Naive B cell (primary cell): Measurements from ENCODE around the gene NOL8. TPM values are rescaled to one million over a fixed set of nuclear protein-coding genes. Genes with fewer than 3 reads are reported as not detected.
A peak's percentile ranks its signal among the peaks of the same experiment; 100 is the strongest.

Experiments used
- ATAC-seq, 2 donors: fragments of 150-1000 bp; cut with Tn5 transposase; 2 replicates each; pipeline ENCODE4 v1.10.0; 2021; ENCODE audit warnings: low read depth in 2 of 2, mild to moderate bottlenecking in 2 of 2, moderate library complexity in 2 of 2
- DNase-seq: peaks from one replicate; pipeline ENCODE4 v3.0.0; 2022
- H3K27ac Mint-ChIP-seq, 6 donors: one replicate each; pipeline ENCODE4 v1.8.0; 2020 to 2022; ENCODE audit warnings: mild to moderate bottlenecking in 6 of 6, mixed read lengths in 6 of 6, moderate library complexity in 5 of 6, inconsistent platforms in 2 of 6
- H3K27me3 Mint-ChIP-seq, 3 donors: one replicate each; pipeline ENCODE4 v1.8.0; 2021 to 2022; ENCODE audit warnings: mixed read lengths in 3 of 3, mild to moderate bottlenecking in 1 of 3
- H3K36me3 Mint-ChIP-seq, 2 donors: one replicate each; pipeline ENCODE4 v1.8.0; 2020 to 2022; ENCODE audit warnings: mixed read lengths in 2 of 2, inconsistent platforms in 1 of 2, mild to moderate bottlenecking in 1 of 2
- H3K4me1 Mint-ChIP-seq, 3 donors: one replicate each; pipeline ENCODE4 v1.8.0; 2020 to 2022; ENCODE audit warnings: mixed read lengths in 3 of 3, inconsistent platforms in 1 of 3, mild to moderate bottlenecking in 1 of 3, moderate library complexity in 1 of 3
- H3K4me3 Mint-ChIP-seq, 8 donors: one replicate each; pipeline ENCODE4 v1.8.0; 2020 to 2022; ENCODE audit warnings: mild to moderate bottlenecking in 8 of 8, mixed read lengths in 8 of 8, moderate library complexity in 8 of 8, inconsistent platforms in 2 of 8
- H3K9me3 Mint-ChIP-seq, 7 donors: one replicate each; pipeline ENCODE4 v1.8.0; 2020 to 2022; ENCODE audit warnings: mixed read lengths in 7 of 7, mild to moderate bottlenecking in 5 of 7, inconsistent platforms in 2 of 7, moderate library complexity in 1 of 7
- polyA plus RNA-seq, 6 donors: library from polyadenylated mRNA; unstranded; fragments of 300-500 nt; fragmentation: Illumina TruSeq; gene quantifications; one replicate each; pipeline ENCODE4 v1.2.3, GENCODE V29; 2021; ENCODE audit warnings: low read depth in 6 of 6

Gene NOL8
- polyA plus RNA-seq, 6 donors from 2014 or later: 18.6 to 37.0 (median 26.9) TPM

- H3K4me3 Mint-ChIP-seq: no peak overlapping the region
- H3K36me3 Mint-ChIP-seq: peaks cover 0 to 8% of the 10 kb centered on the region in 2 donors
- no peaks in the 10 kb centered on the region for H3K4me1 Mint-ChIP-seq
- no peak for DNase-seq
- no peaks in the 10 kb centered on the region for H3K9me3 Mint-ChIP-seq
- no peaks in the 10 kb centered on the region for H3K27me3 Mint-ChIP-seq
- no peak overlapping the region for H3K27ac Mint-ChIP-seq
- no peak for ATAC-seq
These were observed 7.6 kb upstream of the NOL8 start for GRCh38 chr9:92332577-92333281.

DNA sequence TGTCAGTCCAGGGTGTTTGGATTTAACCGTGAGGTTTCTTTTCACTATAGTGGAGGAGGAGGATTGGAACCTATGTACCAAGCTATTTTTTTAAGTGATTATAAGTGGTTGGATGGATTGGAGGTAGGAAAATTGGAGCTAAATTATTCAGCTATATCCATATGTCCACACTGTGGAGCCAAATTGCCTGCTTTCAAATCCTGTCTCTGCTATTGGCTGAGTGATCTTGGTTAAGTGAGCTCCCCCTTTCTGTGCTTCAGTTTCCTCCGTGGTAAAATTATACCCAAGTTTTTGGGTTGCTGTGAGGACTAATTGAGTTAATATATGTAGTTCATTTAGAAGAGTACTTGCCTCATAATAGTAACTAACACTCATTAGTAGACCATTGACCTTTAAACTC is 3.1 kb upstream of the NOL8 start:
- Mint-ChIP-seq H3K36me3 (peaks cover 0 to 5% of the 10 kb centered on the region in 2 donors), H3K27me3 (no peaks in the 10 kb centered on the region), H3K9me3 (no peaks in the 10 kb centered on the region), H3K4me1 (peaks cover 25 to 37% (median 31%) of the 10 kb centered on the region in 3 donors), H3K4me3 (peak overlapping the region in 1 of 8 donors; percentile 68), H3K27ac (no peak overlapping the region)
- ATAC-seq (no peak), DNase-seq (no peak)

- DNase-seq (no peak), ATAC-seq (no peak)
- Mint-ChIP-seq H3K27me3 (no peaks in the 10 kb centered on the region), H3K36me3 (no peaks in the 10 kb centered on the region), H3K4me3 (peak overlapping the region in 6 of 8 donors; percentile 21 to 100 (median 96)), H3K9me3 (no peaks in the 10 kb centered on the region), H3K4me1 (peaks cover 25 to 37% (median 31%) of the 10 kb centered on the region in 3 donors), H3K27ac (peak overlapping the region in 1 of 6 donors; percentile 18)
These were observed 2.2 kb upstream of the NOL8 start for GRCh38 chr9:92327283-92327850.

GRCh38 chr9:92325991-92326500 is 896 bp upstream of the NOL8 start:
- no peak for DNase-seq
- H3K27me3 Mint-ChIP-seq: no peaks in the 10 kb centered on the region

GRCh38 chr9:92324889-92325268 is 271 bp downstream of the NOL8 start:
- DNase-seq: no peak
- Mint-ChIP-seq H3K4me3 (peak overlapping the region; percentile 94 to 100 (median 99)), H3K27ac (peak overlapping the region; percentile 98 to 100 (median 99)), H3K27me3 (no peaks in the 10 kb centered on the region), H3K9me3 (no peaks in the 10 kb centered on the region), H3K36me3 (peaks cover 0 to 5% of the 10 kb centered on the region in 2 donors), H3K4me1 (peaks cover 28 to 37% (median 31%) of the 10 kb centered on the region in 3 donors)
- ATAC-seq: peak; percentile 7 to 11

More at GRCh38 chr9:92325991-92326500, 896 bp upstream of the NOL8 start:
- Mint-ChIP-seq H3K36me3 (no peaks in the 10 kb centered on the region), H3K4me1 (peaks cover 25 to 37% (median 31%) of the 10 kb centered on the region in 3 donors), H3K9me3 (no peaks in the 10 kb centered on the region), H3K4me3 (peak overlapping the region; percentile 94 to 100 (median 99)), H3K27ac (peak overlapping the region; percentile 98 to 100 (median 99))
- ATAC-seq: no peak

DNA sequence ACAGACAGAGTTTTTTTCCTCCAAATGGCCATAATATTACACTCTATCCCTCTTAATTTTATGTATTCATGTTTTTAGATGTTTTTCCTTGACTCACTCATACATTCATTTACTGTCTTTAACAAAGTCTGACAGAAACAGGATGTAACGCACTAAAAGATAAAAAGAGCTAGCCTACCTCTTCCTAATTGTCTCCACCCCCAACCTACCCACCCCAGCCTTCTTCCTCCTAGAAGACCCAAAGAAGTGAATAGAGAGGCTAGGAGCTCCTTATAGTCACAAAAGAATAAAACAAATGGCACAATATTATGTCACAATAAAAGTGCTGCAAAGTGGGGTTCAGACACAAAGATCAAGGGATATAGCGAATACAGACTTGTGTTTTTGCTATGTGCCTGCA is 719 bp downstream of the NOL8 start:
- DNase-seq (no peak), ATAC-seq (no peak)
- Mint-ChIP-seq H3K27me3 (no peaks in the 10 kb centered on the region), H3K4me3 (peak overlapping the region; percentile 94 to 100 (median 99)), H3K27ac (peak overlapping the region; percentile 98 to 100 (median 99)), H3K9me3 (no peaks in the 10 kb centered on the region), H3K4me1 (peaks cover 30 to 37% (median 31%) of the 10 kb centered on the region in 3 donors), H3K36me3 (peaks cover 0 to 10% of the 10 kb centered on the region in 2 donors)

DNA sequence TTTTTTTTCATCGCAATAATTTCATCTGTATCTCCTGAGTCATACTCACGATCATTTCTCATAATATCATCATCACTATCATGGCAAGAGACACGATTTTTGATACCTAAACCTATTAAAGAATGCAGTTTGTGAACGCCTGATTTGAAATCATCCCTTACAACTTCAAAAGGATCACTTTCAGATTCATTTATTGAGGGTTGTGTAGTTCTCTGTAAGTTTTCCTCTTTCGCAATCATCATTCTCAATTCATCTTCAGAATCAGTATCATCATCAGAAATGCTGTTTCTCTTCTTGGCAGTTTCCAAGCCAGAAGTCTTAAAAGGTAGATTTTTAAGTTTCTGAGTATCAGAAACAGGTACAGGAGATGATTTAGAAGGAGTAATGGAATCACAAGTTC is 9.7 kb downstream of the NOL8 start:
- ATAC-seq (no peak), DNase-seq (no peak)
- peaks cover 19 to 20% (median 19%) of the 10 kb centered on the region in 3 donors for H3K4me1 Mint-ChIP-seq
- peaks cover 29 to 38% of the 10 kb centered on the region in 2 donors for H3K36me3 Mint-ChIP-seq
- H3K27me3 Mint-ChIP-seq: no peaks in the 10 kb centered on the region
- H3K27ac Mint-ChIP-seq: peak overlapping the region in 1 of 6 donors; percentile 15
- H3K4me3 Mint-ChIP-seq: no peak overlapping the region
- H3K9me3 Mint-ChIP-seq: no peaks in the 10 kb centered on the region

GRCh38 chr9:92313624-92314012 is 11.5 kb downstream of the NOL8 start:
- Mint-ChIP-seq H3K27ac (peak overlapping the region in 4 of 6 donors; percentile 0 to 86 (median 48)), H3K27me3 (no peaks in the 10 kb centered on the region), H3K36me3 (peaks cover 34 to 39% of the 10 kb centered on the region in 2 donors), H3K4me1 (peaks cover 18 to 20% (median 19%) of the 10 kb centered on the region in 3 donors), H3K9me3 (no peaks in the 10 kb centered on the region), H3K4me3 (no peak overlapping the region)
- no peak for DNase-seq
- ATAC-seq: no peak

DNA sequence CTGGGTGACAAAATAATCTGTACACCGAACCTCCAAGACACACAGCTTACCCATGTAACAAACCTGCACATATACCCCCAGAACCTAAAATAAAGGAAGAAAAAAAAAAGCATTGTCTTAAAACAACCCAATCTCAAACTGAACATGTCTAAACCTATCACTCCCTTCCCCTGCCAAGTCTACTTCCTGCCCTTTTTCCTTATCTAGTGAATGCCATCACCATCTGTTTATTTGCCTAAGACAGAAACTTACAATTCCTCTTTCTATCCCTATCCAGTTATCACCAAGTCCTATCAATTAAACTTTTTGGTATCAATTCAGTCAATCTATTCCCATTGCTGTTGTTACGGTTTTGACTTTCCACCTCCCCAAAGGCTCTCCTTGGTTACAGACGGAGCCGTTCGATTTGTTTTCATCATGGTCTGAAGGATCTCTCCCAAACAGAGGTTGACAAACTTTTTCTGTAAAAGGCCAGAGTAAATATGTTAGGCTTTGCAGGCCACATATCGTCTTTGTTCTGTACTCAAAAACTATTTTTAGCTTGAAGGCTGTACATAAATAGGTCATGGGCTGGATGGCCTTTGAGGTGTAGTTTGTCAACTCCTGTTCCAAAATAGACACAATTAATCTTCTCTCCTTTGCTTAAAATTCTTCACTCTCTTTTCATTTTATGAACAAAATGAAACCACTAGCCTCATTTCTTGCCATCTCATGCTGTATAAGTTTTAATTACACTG is 12.1 kb downstream of the NOL8 start:
- Mint-ChIP-seq H3K36me3 (peaks cover 30 to 41% of the 10 kb centered on the region in 2 donors), H3K9me3 (no peaks in the 10 kb centered on the region), H3K4me3 (no peak overlapping the region), H3K4me1 (peaks cover 18 to 20% (median 19%) of the 10 kb centered on the region in 3 donors), H3K27ac (peak overlapping the region; percentile 0 to 86 (median 33)), H3K27me3 (no peaks in the 10 kb centered on the region)
- ATAC-seq (no peak), DNase-seq (no peak)

- Mint-ChIP-seq H3K27me3 (no peaks in the 10 kb centered on the region), H3K9me3 (no peaks in the 10 kb centered on the region), H3K4me1 (peaks cover 18 to 20% (median 19%) of the 10 kb centered on the region in 3 donors), H3K36me3 (peaks cover 33 to 37% of the 10 kb centered on the region in 2 donors), H3K27ac (no peak overlapping the region), H3K4me3 (no peak overlapping the region)
- no peak for DNase-seq
- ATAC-seq: no peak
These were observed 14.6 kb downstream of the NOL8 start for GRCh38 chr9:92310562-92310961.

- no peak overlapping the region for H3K4me3 Mint-ChIP-seq
- peaks cover 24 to 46% of the 10 kb centered on the region in 2 donors for H3K36me3 Mint-ChIP-seq
- H3K27me3 Mint-ChIP-seq: no peaks in the 10 kb centered on the region
- peaks cover 14 to 20% (median 19%) of the 10 kb centered on the region in 3 donors for H3K4me1 Mint-ChIP-seq
- DNase-seq (no peak), ATAC-seq (no peak)
- no peak overlapping the region for H3K27ac Mint-ChIP-seq
- no peaks in the 10 kb centered on the region for H3K9me3 Mint-ChIP-seq
These were observed 16.3 kb downstream of the NOL8 start for GRCh38 chr9:92308893-92309292.

- DNase-seq (no peak), ATAC-seq (no peak)
- no peak overlapping the region for H3K4me3 Mint-ChIP-seq
- no peaks in the 10 kb centered on the region for H3K27me3 Mint-ChIP-seq
- peaks cover 5 to 24% (median 21%) of the 10 kb centered on the region in 3 donors for H3K4me1 Mint-ChIP-seq
- H3K27ac Mint-ChIP-seq: peak overlapping the region in 2 of 6 donors; percentile 12 to 26
- H3K36me3 Mint-ChIP-seq: peaks cover 23 to 29% of the 10 kb centered on the region in 2 donors
- H3K9me3 Mint-ChIP-seq: peaks cover 0 to 3% (median 0%) of the 10 kb centered on the region in 7 donors
These were observed 24.2 kb downstream of the NOL8 start for GRCh38 chr9:92300936-92301335.

GRCh38 chr9:92299116-92299515 is 26.0 kb downstream of the NOL8 start:
- DNase-seq: peak; percentile 12
- peak overlapping the region in 7 of 8 donors; percentile 16 to 75 (median 53) for H3K4me3 Mint-ChIP-seq
- no peaks in the 10 kb centered on the region for H3K27me3 Mint-ChIP-seq
- H3K4me1 Mint-ChIP-seq: peaks cover 12 to 39% (median 29%) of the 10 kb centered on the region in 3 donors
- H3K27ac Mint-ChIP-seq: peak overlapping the region; percentile 63 to 94 (median 86)
- ATAC-seq: peak; percentile 95
- H3K9me3 Mint-ChIP-seq: peaks cover 0 to 3% (median 0%) of the 10 kb centered on the region in 7 donors
- H3K36me3 Mint-ChIP-seq: peaks cover 16 to 23% of the 10 kb centered on the region in 2 donors
